A172 (cell line): ENCODE data around the gene NEDD4. TPM values are rescaled to one million over a fixed set of nuclear protein-coding genes. Genes with fewer than 3 reads are reported as not detected.
A peak's percentile ranks its signal among the peaks of the same experiment; 100 is the strongest.
"Not testable (repeated sequence)": the region's sequence is repeated elsewhere in the genome, so short reads cannot be mapped to it uniquely, and the experiment has no call there.

Experiments
- DNase-seq: peaks from one replicate; pipeline ENCODE4 v3.0.0-alpha.2; 2015; ENCODE audit warnings: low spot score
- total RNA-seq: library from RNA; depleted of rRNA; stranded (reverse); fragments of >200 nt; shearing (Covaris generic); gene quantifications from 2 replicates; pipeline ENCODE4 v1.2.3, GENCODE V29; 2014

The NEDD4 gene
- total RNA-seq, 1 experiment from 2014 or later: 60.8 TPM

- not testable (repeated sequence) for DNase-seq
These were observed 13.0 kb upstream of the NEDD4 start for GRCh38 chr15:56006371-56006770.

- DNase-seq: not testable (repeated sequence)
These were observed 10.9 kb upstream of the NEDD4 start for GRCh38 chr15:56004281-56004680.

- DNase-seq: not testable (repeated sequence)
These were observed 10.4 kb upstream of the NEDD4 start for GRCh38 chr15:56003777-56004176.

- DNase-seq: not testable (repeated sequence)
These were observed 9.9 kb upstream of the NEDD4 start for GRCh38 chr15:56003277-56003676.

- DNase-seq: no peak
These were observed 8.2 kb upstream of the NEDD4 start for GRCh38 chr15:56001471-56002078.

- no peak for DNase-seq
These were observed 6.2 kb upstream of the NEDD4 start for GRCh38 chr15:55999658-56000057.

- DNase-seq: no peak
These were observed 5.1 kb upstream of the NEDD4 start for GRCh38 chr15:55998478-55998877.

GRCh38 chr15:55993804-55994560, 570 bp upstream of the NEDD4 start:
- DNase-seq: peak; percentile 49

GRCh38 chr15:55992769-55993110, 672 bp downstream of the NEDD4 start:
- no peak for DNase-seq

- no peak for DNase-seq
These were observed 1.3 kb downstream of the NEDD4 start for GRCh38 chr15:55991802-55992768.

- DNase-seq: no peak
These were observed 2.4 kb downstream of the NEDD4 start for GRCh38 chr15:55990998-55991397.

GRCh38 chr15:55990516-55990915, 2.9 kb downstream of the NEDD4 start:
- DNase-seq: no peak

GRCh38 chr15:55989383-55989782, 4.0 kb downstream of the NEDD4 start:
- DNase-seq: no peak

GRCh38 chr15:55981582-55982249, 11.7 kb downstream of the NEDD4 start:
- no peak for DNase-seq

- no peak for DNase-seq
These were observed 12.9 kb downstream of the NEDD4 start for GRCh38 chr15:55980511-55980910.

- no peak for DNase-seq
These were observed 16.2 kb downstream of the NEDD4 start for GRCh38 chr15:55977231-55977630.

GRCh38 chr15:55970286-55970685, 23.1 kb downstream of the NEDD4 start:
- DNase-seq: no peak

GRCh38 chr15:55969582-55969981, 23.8 kb downstream of the NEDD4 start:
- DNase-seq: no peak

GRCh38 chr15:55968923-55969322, 24.5 kb downstream of the NEDD4 start:
- no peak for DNase-seq

- DNase-seq: no peak
These were observed 28.3 kb downstream of the NEDD4 start for GRCh38 chr15:55965091-55965490.

- no peak for DNase-seq
These were observed 32.5 kb downstream of the NEDD4 start for GRCh38 chr15:55960946-55961345.
